Measurements from ENCODE around the gene AOPEP.
A peak's percentile ranks its signal among the peaks of the same experiment; 100 is the strongest.

Gene AOPEP

GRCh38 chr9:94761481-94761880, 35.0 kb downstream of the AOPEP start:
- no peak for DNase-seq

GRCh38 chr9:94767331-94768072, 41.0 kb downstream of the AOPEP start:
- no peak for DNase-seq

GRCh38 chr9:94768766-94769165, 42.3 kb downstream of the AOPEP start:
- no peak for DNase-seq

- DNase-seq = no peak
Measured at GRCh38 chr9:94770334-94770733, 43.8 kb downstream of the AOPEP start.

- no peak for DNase-seq
Measured at GRCh38 chr9:94771096-94771495, 44.6 kb downstream of the AOPEP start.

- peak; percentile 51 for DNase-seq
Measured at GRCh38 chr9:94772144-94772543, 45.6 kb downstream of the AOPEP start.

GRCh38 chr9:94772639-94773303, 46.3 kb downstream of the AOPEP start:
- peak; percentile 81 for DNase-seq

- no peak for DNase-seq
Measured at GRCh38 chr9:94773655-94774054, 47.2 kb downstream of the AOPEP start.

- no peak for DNase-seq
Measured at GRCh38 chr9:94778013-94778412, 51.5 kb downstream of the AOPEP start.

- DNase-seq = no peak
Measured at GRCh38 chr9:94779031-94779430, 52.5 kb downstream of the AOPEP start.

- no peak for DNase-seq
Measured at GRCh38 chr9:94779693-94780290, 53.3 kb downstream of the AOPEP start.

- DNase-seq = no peak
Measured at GRCh38 chr9:94780516-94780950, 54.0 kb downstream of the AOPEP start.

- peak; percentile 67 for DNase-seq
Measured at GRCh38 chr9:94782355-94783101, 56.0 kb downstream of the AOPEP start.

- DNase-seq = peak; percentile 83
Measured at GRCh38 chr9:94783102-94783682, 56.7 kb downstream of the AOPEP start.

GRCh38 chr9:94783928-94784327, 57.4 kb downstream of the AOPEP start:
- DNase-seq = no peak

GRCh38 chr9:94785215-94786169, 59.0 kb downstream of the AOPEP start:
- DNase-seq = no peak

GRCh38 chr9:94786586-94786985, 60.1 kb downstream of the AOPEP start:
- no peak for DNase-seq

GRCh38 chr9:94787266-94787665, 60.8 kb downstream of the AOPEP start:
- DNase-seq = no peak

- DNase-seq = no peak
Measured at GRCh38 chr9:94788570-94789105, 62.1 kb downstream of the AOPEP start.

- no peak for DNase-seq
Measured at GRCh38 chr9:94791435-94791834, 64.9 kb downstream of the AOPEP start.

GRCh38 chr9:94792511-94792910, 66.0 kb downstream of the AOPEP start:
- DNase-seq = no peak
